IPS-15b (cell line): ENCODE results near the gene EIF2S3.

Experiments used
- H3K27me3 ChIP-seq: one replicate; pipeline ENCODE4 v1.6.1; 2013; ENCODE audit warnings: low read length; ENCODE audit not compliant: control insufficient read depth, insufficient read depth
- H3K36me3 ChIP-seq: one replicate; pipeline ENCODE4 v1.6.1; 2013; ENCODE audit warnings: low read length; ENCODE audit not compliant: control insufficient read depth, insufficient read depth
- H3K4me1 ChIP-seq: one replicate; pipeline ENCODE4 v1.6.1; 2013; ENCODE audit warnings: mild to moderate bottlenecking, low read length; ENCODE audit not compliant: control insufficient read depth, insufficient read depth
- H3K4me3 ChIP-seq: one replicate; pipeline ENCODE4 v1.5.1; 2013; ENCODE audit warnings: low read depth, low read length
- H3K9ac ChIP-seq: one replicate; pipeline ENCODE4 v1.6.1; 2013; ENCODE audit warnings: low read depth, mild to moderate bottlenecking, low read length
- H3K9me3 ChIP-seq: one replicate; pipeline ENCODE4 v1.6.1; 2013; ENCODE audit warnings: mild to moderate bottlenecking, low read length; ENCODE audit not compliant: control insufficient read depth, insufficient read depth

Gene EIF2S3

GRCh38 chrX:24098932-24099331 lies 44.2 kb downstream of the EIF2S3 start:
- no peaks in the 10 kb centered on the region for H3K9me3 ChIP-seq
- no peak overlapping the region for H3K9ac ChIP-seq
- H3K27me3 ChIP-seq = no peaks in the 10 kb centered on the region
- H3K36me3 ChIP-seq = no peaks in the 10 kb centered on the region
- H3K4me1 ChIP-seq = no peaks in the 10 kb centered on the region
- no peak overlapping the region for H3K4me3 ChIP-seq

GRCh38 chrX:24099394-24099793 lies 44.6 kb downstream of the EIF2S3 start:
- Histone ChIP-seq H3K27me3 (no peaks in the 10 kb centered on the region), H3K36me3 (no peaks in the 10 kb centered on the region), H3K9me3 (no peaks in the 10 kb centered on the region), H3K9ac (no peak overlapping the region), H3K4me3 (no peak overlapping the region), H3K4me1 (no peaks in the 10 kb centered on the region)

GRCh38 chrX:24100713-24101112 lies 46.0 kb downstream of the EIF2S3 start:
- H3K36me3 ChIP-seq = no peaks in the 10 kb centered on the region
- H3K9me3 ChIP-seq = no peaks in the 10 kb centered on the region
- H3K4me1 ChIP-seq = no peaks in the 10 kb centered on the region
- no peak overlapping the region for H3K9ac ChIP-seq
- H3K4me3 ChIP-seq = no peak overlapping the region
- H3K27me3 ChIP-seq = no peaks in the 10 kb centered on the region

- Histone ChIP-seq H3K9ac (no peak overlapping the region), H3K9me3 (no peaks in the 10 kb centered on the region), H3K4me1 (no peaks in the 10 kb centered on the region), H3K4me3 (no peak overlapping the region), H3K36me3 (no peaks in the 10 kb centered on the region), H3K27me3 (no peaks in the 10 kb centered on the region)
These were observed 55.3 kb downstream of the EIF2S3 start for GRCh38 chrX:24110069-24110468.

- H3K4me3 ChIP-seq = no peak overlapping the region
- no peaks in the 10 kb centered on the region for H3K27me3 ChIP-seq
- no peaks in the 10 kb centered on the region for H3K9me3 ChIP-seq
- H3K36me3 ChIP-seq = no peaks in the 10 kb centered on the region
- H3K9ac ChIP-seq = no peak overlapping the region
- H3K4me1 ChIP-seq = no peaks in the 10 kb centered on the region
These were observed 58.4 kb downstream of the EIF2S3 start for GRCh38 chrX:24113181-24113580.

- Histone ChIP-seq H3K36me3 (no peaks in the 10 kb centered on the region), H3K27me3 (no peaks in the 10 kb centered on the region), H3K9me3 (no peaks in the 10 kb centered on the region), H3K4me1 (no peaks in the 10 kb centered on the region), H3K4me3 (no peak overlapping the region), H3K9ac (no peak overlapping the region)
These were observed 62.5 kb downstream of the EIF2S3 start for GRCh38 chrX:24117258-24117657.

GRCh38 chrX:24124244-24124799 lies 69.6 kb downstream of the EIF2S3 start:
- H3K9me3 ChIP-seq = no peaks in the 10 kb centered on the region
- no peak overlapping the region for H3K9ac ChIP-seq
- no peaks in the 10 kb centered on the region for H3K36me3 ChIP-seq
- no peaks in the 10 kb centered on the region for H3K4me1 ChIP-seq
- H3K27me3 ChIP-seq = no peaks in the 10 kb centered on the region
- H3K4me3 ChIP-seq = no peak overlapping the region

- no peaks in the 10 kb centered on the region for H3K9me3 ChIP-seq
- H3K27me3 ChIP-seq = no peaks in the 10 kb centered on the region
- H3K4me3 ChIP-seq = no peak overlapping the region
- H3K4me1 ChIP-seq = peaks cover under 1% of the 10 kb centered on the region
- H3K36me3 ChIP-seq = no peaks in the 10 kb centered on the region
- H3K9ac ChIP-seq = no peak overlapping the region
These were observed 70.4 kb downstream of the EIF2S3 start for GRCh38 chrX:24125028-24125612.
